Ovary (tissue), 10 donors: Measurements from ENCODE around the gene NLN. TPM values are rescaled to one million over a fixed set of nuclear protein-coding genes. Genes with fewer than 3 reads are reported as not detected.
"Not testable (repeated sequence)": the region's sequence is repeated elsewhere in the genome, so short reads cannot be mapped to it uniquely, and the experiment has no call there.

ENCODE experiments used
- DNase-seq, 5 donors: peaks; one replicate each; pipeline ENCODE4 v3.0.0-alpha.2; 2019 to 2020
- H3K27ac ChIP-seq, 2 donors: fragments of 200-600 bp; one replicate each; pipeline versions ENCODE4 v1.5.1 to v1.8.0; 2019 to 2022
- H3K27me3 ChIP-seq: fragments of 200-600 bp; one replicate; pipeline ENCODE4 v1.8.0; 2022
- H3K36me3 ChIP-seq: fragments of 200-600 bp; sonication (generic); one replicate; pipeline ENCODE4 v1.5.1; 2019
- H3K4me1 ChIP-seq: one replicate; pipeline ENCODE4 v1.8.1; 2013; ENCODE audit warnings: mild to moderate bottlenecking, moderate library complexity; ENCODE audit not compliant: insufficient read depth
- H3K4me3 ChIP-seq: fragments of 200-600 bp; sonication (generic); one replicate; pipeline ENCODE4 v1.5.1; 2017
- H3K9me3 ChIP-seq, 2 donors: fragments of 200-600 bp in 1 of 2; sonication (generic) in 1 of 2; one replicate each; pipeline versions ENCODE4 v1.5.1 to v1.8.1; 2013 to 2019; ENCODE audit warnings: mild to moderate bottlenecking in 1 of 2, moderate library complexity in 1 of 2
- EP300 ChIP-seq: sonication (generic); formaldehyde crosslinking; IDR thresholded peaks from one replicate; pipeline ENCODE4 v1.6.1; 2017; ENCODE audit warnings: antibody characterized with exemption
- POLR2A ChIP-seq: fragments of 450-650 bp; IDR thresholded peaks from one replicate; pipeline ENCODE4 v1.6.1; 2017; ENCODE audit warnings: antibody characterized with exemption, mild to moderate bottlenecking, moderate library complexity
- whole genome bisulfite sequencing, 3 donors: extraction: QIAGEN DNeasy Blood & Tissue Kit in 1 of 3; methylation state at CpG; one replicate each; pipeline versions ENCODE4 v1.1.5 to v1.1.7; 2013 to 2017; 5-methylcytosine and 5-hydroxymethylcytosine counted together
- intact Hi-C, 4 donors: fragments of 100-400 bp; cut with DNase I; formaldehyde crosslinking; loops; one replicate each; pipeline versions ENCODE4 v1.11.0 to v1.15.1; 2022 to 2023
- long read RNA-seq, 3 donors: library from polyadenylated mRNA in 2 of 3; unstranded in 2 of 3; transcript quantifications; one replicate each; pipeline ENCODE4 v2.0.0 and lab custom pipeline, GENCODE V29; 2021 to 2026
- polyA plus RNA-seq, 2 donors: library from polyadenylated mRNA; stranded (reverse); fragments of 200-250 nt in 1 of 2; fragments of 350-450 nt in 1 of 2; fragmentation: Illumina TruSeq in 1 of 2; extraction: RNeasy Lipid Tissue Mini Kit (QIAGEN cat#74804) in 1 of 2; gene quantifications; one replicate each; pipeline ENCODE4 v1.2.3, GENCODE V29; 2013 to 2014
- total RNA-seq, 7 donors: library from RNA; depleted of rRNA in 2 of 7; stranded (reverse); fragments of >200 nt in 2 of 7; fragmentation: NEBNext Ultra II Directional in 3 of 7; extraction: Animal tissue kit (Norgen Biotek cat#: 25700) in 3 of 7; gene quantifications; one replicate each; pipeline versions ENCODE4 v1.1.0 to v1.2.4, GENCODE V29; 2016 to 2023
- TF ChIP-seq, protein P1 (sequence below), 3 donors: fragments of 450-650 bp in 2 of 3; fragments of 200-600 bp in 1 of 3; IDR thresholded peaks; one replicate each; pipeline versions ENCODE4 v1.5.1 to v1.8.0; 2016 to 2022; ENCODE audit warnings: antibody characterized with exemption in 3 of 3, mild to moderate bottlenecking in 1 of 3
- donor health status: DM: no; HTN: no; CAD: no; lungs with moderate emphysema.
- donor health status: DM: no; HTN: no; CAD: no.
- donor health status: Bipolar disorder and iron deficiency.
- donor health status: DM: yes; HTN: yes; CAD: no.
- donor health status: DM: no; HTN: no; CAD: no.
- donor health status: DM: yes; HTN: yes; CAD: no.

The NLN gene
- total RNA-seq = 10 to 100 TPM in 3 of 7 donors, 1 to 10 TPM in 4; 2.3 to 16.3 (median 8.2) TPM
- polyA plus RNA-seq = 10 to 100 TPM in 1 of 2 donors, 1 to 10 TPM in 1; 2.5 to 11.0 TPM
- long read RNA-seq, donor 1, full-length matches to known transcripts = 3 of 6 reads
- long read RNA-seq, donor 1, partial matches to known transcripts = 2 of 6 reads
- long read RNA-seq, donor 1, other reads (novel, unspliced or antisense) = 1 of 6 reads
- long read RNA-seq, donor 2, full-length matches to known transcripts = 6 of 6 reads
- long read RNA-seq, donor 2, partial matches to known transcripts = 0 of 6 reads
- long read RNA-seq, donor 2, other reads (novel, unspliced or antisense) = 0 of 6 reads
- long read RNA-seq, donor 3, full-length matches to known transcripts = 21 of 29 reads
- long read RNA-seq, donor 3, partial matches to known transcripts = 1 of 29 reads
- long read RNA-seq, donor 3, other reads (novel, unspliced or antisense) = 7 of 29 reads

DNA sequence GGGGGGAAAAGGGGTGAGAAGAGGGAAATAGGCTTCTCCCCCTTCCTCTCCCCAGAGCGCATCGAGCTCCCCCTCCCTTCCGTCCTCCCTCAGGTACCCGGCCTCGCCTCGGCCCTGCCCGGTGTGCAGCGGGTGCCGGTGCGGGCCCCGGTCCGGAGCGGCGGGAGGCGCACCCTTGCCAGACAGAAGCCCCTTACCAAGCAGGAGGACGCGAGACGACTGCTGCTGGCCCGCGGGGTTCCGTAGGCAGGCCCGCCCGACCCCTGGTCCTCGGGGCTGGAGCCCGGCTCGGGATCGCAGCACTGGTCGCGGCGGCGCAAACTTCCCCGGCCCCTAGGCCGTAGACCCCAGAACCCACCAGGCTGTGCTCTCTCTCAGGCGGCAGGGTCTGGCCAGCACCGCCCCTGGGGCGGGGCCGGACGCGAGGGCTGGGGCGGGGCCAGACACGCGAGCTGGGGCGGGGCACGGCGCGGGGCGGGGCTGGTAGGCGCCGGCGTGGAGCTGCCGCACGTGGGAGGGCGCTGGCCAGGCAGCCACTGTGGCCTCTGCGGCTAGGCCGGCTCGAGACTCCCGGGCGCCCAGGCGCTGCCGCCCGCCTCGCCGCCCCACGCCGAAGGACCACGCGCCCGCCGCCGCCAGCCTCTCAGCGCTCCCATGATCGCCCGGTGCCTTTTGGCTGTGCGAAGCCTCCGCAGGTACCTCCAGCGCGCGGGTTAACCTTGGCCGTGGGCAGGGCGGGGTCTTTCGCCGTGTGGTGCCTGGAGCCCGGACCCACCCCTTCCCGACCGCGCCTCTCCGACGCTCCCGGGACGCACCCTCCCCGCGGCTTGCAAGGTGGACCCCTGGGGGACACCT is at the start of gene NLN, which contains the start of gene SGTB:
NLN (plus strand) TSS at position 486 of the 855 bp plus-strand sequence; CDS start at position 655, 169 bp downstream.
SGTB (minus strand) TSS at position 390 of the 855 bp plus-strand sequence. CDS start 1,302 bp downstream, outside the sequence.
- TF ChIP-seq EP300 (no peak), POLR2A (no peak)
- TF ChIP-seq, protein P1, sequence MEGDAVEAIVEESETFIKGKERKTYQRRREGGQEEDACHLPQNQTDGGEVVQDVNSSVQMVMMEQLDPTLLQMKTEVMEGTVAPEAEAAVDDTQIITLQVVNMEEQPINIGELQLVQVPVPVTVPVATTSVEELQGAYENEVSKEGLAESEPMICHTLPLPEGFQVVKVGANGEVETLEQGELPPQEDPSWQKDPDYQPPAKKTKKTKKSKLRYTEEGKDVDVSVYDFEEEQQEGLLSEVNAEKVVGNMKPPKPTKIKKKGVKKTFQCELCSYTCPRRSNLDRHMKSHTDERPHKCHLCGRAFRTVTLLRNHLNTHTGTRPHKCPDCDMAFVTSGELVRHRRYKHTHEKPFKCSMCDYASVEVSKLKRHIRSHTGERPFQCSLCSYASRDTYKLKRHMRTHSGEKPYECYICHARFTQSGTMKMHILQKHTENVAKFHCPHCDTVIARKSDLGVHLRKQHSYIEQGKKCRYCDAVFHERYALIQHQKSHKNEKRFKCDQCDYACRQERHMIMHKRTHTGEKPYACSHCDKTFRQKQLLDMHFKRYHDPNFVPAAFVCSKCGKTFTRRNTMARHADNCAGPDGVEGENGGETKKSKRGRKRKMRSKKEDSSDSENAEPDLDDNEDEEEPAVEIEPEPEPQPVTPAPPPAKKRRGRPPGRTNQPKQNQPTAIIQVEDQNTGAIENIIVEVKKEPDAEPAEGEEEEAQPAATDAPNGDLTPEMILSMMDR (IDR thresholded peaks at IDR 0.05) = no peak
- H3K27me3 ChIP-seq = no peaks in the 10 kb centered on the region
- no peaks in the 10 kb centered on the region for H3K9me3 ChIP-seq
- 0 to 1% (median 1%) methylated on average over 75 to 92 of the region's 92 CpGs for WGBS, 3 donors
- H3K27ac ChIP-seq = peak within 1 kb of the TSS in 1 of 2 donors; percentile 56
- H3K36me3 ChIP-seq = no peaks in the 10 kb centered on the region
- DNase-seq = peak; percentile 75 to 92 (median 86)
- intact Hi-C loops = no loop called here
- peak within 1 kb of the TSS; percentile 77 for H3K4me3 ChIP-seq
- H3K4me1 ChIP-seq = peaks cover 1% of the 10 kb centered on the region

DNA sequence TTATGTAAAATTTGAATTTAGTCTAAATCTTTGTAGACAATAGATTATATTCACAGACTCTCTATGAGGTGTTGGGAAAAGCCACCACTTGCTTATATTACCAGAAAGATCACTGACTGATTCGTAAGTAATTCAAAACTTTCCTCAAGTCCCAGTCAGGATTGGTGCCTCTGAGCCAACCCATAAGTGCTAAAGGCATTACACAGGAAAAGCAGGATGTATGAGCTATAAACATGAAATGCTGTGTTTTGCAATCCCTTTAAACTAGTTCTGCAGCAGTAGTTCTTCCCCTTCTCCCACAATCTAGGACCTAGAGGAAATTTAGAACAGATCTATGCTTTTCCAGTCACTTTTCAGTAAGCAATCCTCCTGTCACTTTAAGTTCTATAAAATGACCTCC is 49.2 kb upstream of the NLN start:
- Histone ChIP-seq H3K36me3 (no peaks in the 10 kb centered on the region), H3K27me3 (no peaks in the 10 kb centered on the region), H3K9me3 (no peaks in the 10 kb centered on the region), H3K4me3 (no peak overlapping the region), H3K4me1 (no peaks in the 10 kb centered on the region), H3K27ac (no peak overlapping the region)
- TF ChIP-seq EP300 (no peak), POLR2A (no peak)
- TF ChIP-seq, protein P1 (IDR thresholded peaks at IDR 0.05) = no peak
- intact Hi-C loops = no loop called here
- no peak for DNase-seq
- WGBS, 3 donors = 77 to 89% (median 80%) methylated on average over 1 of the region's 1 CpG

DNA sequence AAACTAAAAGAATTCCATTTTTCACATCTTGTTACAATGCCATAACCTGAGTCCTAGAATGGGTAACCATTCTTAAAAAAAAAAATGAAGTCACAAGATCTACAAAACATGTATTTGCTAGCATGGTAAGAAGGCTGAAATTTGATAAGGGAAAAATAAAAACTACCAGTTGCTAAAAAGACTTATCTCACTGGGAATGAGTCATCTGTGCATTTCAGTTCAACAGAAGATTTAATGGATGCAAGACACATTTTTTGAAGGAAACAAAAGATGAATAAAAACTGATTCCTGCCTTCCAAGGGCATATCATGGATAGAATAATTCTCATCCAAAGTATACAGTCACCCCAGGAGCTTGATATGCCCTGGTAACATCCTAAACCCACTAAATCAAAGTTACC is 47.3 kb upstream of the NLN start:
- intact Hi-C loops = no loop called here
- Histone ChIP-seq H3K27ac (no peak overlapping the region), H3K4me3 (no peak overlapping the region), H3K27me3 (no peaks in the 10 kb centered on the region), H3K9me3 (no peaks in the 10 kb centered on the region), H3K4me1 (no peaks in the 10 kb centered on the region), H3K36me3 (no peaks in the 10 kb centered on the region)
- DNase-seq = no peak
- no peak for TF ChIP-seq EP300
- TF ChIP-seq, protein P1 (IDR thresholded peaks at IDR 0.05) = no peak
- no peak for TF ChIP-seq POLR2A

DNA sequence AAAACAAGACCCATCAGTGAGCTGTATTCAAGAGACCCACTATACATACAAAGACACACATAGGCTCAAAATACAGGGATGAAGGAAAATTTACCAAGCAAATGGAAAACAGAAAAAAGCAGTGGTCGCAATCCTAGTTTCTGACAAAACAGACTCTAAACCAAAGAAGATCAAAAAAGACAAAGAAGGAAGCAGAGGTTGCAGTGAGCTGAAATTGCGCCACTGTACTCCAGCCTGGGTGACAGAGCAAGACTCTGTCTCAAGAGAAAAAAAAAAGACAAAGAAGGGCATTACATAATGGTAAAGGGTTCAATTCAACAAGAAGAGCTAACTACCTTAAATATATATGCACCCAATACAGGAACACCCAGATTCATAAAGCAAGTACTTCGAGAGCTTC is 45.9 kb upstream of the NLN start:
- DNase-seq, H3K27me3 ChIP-seq, H3K27ac ChIP-seq, H3K4me3 ChIP-seq, H3K4me1 ChIP-seq, H3K9me3 ChIP-seq, H3K36me3 ChIP-seq, intact Hi-C loops: not testable (repeated sequence)
- WGBS, 3 donors = 88 to 91% (median 91%) methylated on average over 3 of the region's 3 CpGs
